Left ventricle myocardium inferior (tissue), 1 donor: Measurements from ENCODE around the gene ISYNA1. TPM values are rescaled to one million over a fixed set of nuclear protein-coding genes. Genes with fewer than 3 reads are reported as not detected.
A peak's percentile ranks its signal among the peaks of the same experiment; 100 is the strongest.
"Not testable (repeated sequence)": the region's sequence is repeated elsewhere in the genome, so short reads cannot be mapped to it uniquely, and the experiment has no call there.

Experiments used
- DNase-seq: peaks from one replicate; pipeline ENCODE4 v3.0.0-alpha.2; 2020
- H3K27ac ChIP-seq: fragments of 200-600 bp; replicated peaks from 2 replicates; pipeline ENCODE4 v1.8.0; 2021
- H3K27me3 ChIP-seq: fragments of 200-600 bp; 2 replicates; pipeline ENCODE4 v1.8.0; 2021; ENCODE audit warnings: low read depth
- H3K36me3 ChIP-seq: fragments of 200-600 bp; 2 replicates; pipeline ENCODE4 v1.8.0; 2021
- H3K4me1 ChIP-seq: fragments of 200-600 bp; 2 replicates; pipeline ENCODE4 v1.8.0; 2021
- H3K4me3 ChIP-seq: fragments of 200-600 bp; 2 replicates; pipeline ENCODE4 v1.8.0; 2021; ENCODE audit warnings: mild to moderate bottlenecking, moderate library complexity
- H3K9me3 ChIP-seq: fragments of 200-600 bp; replicated peaks from 2 replicates; pipeline ENCODE4 v1.8.0; 2021
- CTCF ChIP-seq: fragments of 200-600 bp; IDR thresholded peaks from 2 replicates; pipeline ENCODE4 v1.8.0; 2021; ENCODE audit warnings: antibody characterized with exemption, mild to moderate bottlenecking, borderline replicate concordance
- intact Hi-C: fragments of 100-400 bp; cut with micrococcal nuclease; formaldehyde crosslinking; loops from one replicate; pipeline ENCODE4 v1.11.0; 2022
- total RNA-seq: library from RNA; stranded (reverse); fragmentation: NEBNext Ultra II Directional; extraction: Animal tissue kit (Norgen Biotek cat#: 25700); gene quantifications from one replicate; pipeline ENCODE4 v1.2.1, GENCODE V29; 2021
- donor health status: DM: no; HTN: yes; CAD: no; lungs with severe emphysema.

ISYNA1 gene
- total RNA-seq, 1 donor from 2014 or later: 24.1 TPM

- Histone ChIP-seq H3K27me3 (peaks cover 46% of the 10 kb centered on the region), H3K4me3 (peak overlapping the region; percentile 86), H3K27ac (peak overlapping the region; percentile 99), H3K4me1 (peaks cover 52% of the 10 kb centered on the region), H3K9me3 (no peaks in the 10 kb centered on the region), H3K36me3 (no peaks in the 10 kb centered on the region)
- no peak for TF ChIP-seq CTCF
- peak; percentile 31 for DNase-seq
- intact Hi-C loops: loop anchor here (5.0 kb wide), 1 partner anchor 67 kb away; no protein-coding TSS in a partner anchor
Measured at GRCh38 chr19:18414504-18415177, 23.3 kb downstream of the ISYNA1 start.

- Histone ChIP-seq H3K27me3 (peaks cover 38% of the 10 kb centered on the region), H3K4me1 (peaks cover 38% of the 10 kb centered on the region), H3K36me3 (no peaks in the 10 kb centered on the region), H3K4me3 (no peak overlapping the region), H3K9me3 (no peaks in the 10 kb centered on the region), H3K27ac (no peak overlapping the region)
- no peak for TF ChIP-seq CTCF
- no peak for DNase-seq
- intact Hi-C loops: loop anchor here (5.0 kb wide), 1 partner anchor 65 kb away; no protein-coding TSS in a partner anchor
Measured at GRCh38 chr19:18412610-18413239, 25.2 kb downstream of the ISYNA1 start.

- intact Hi-C loops: no loop called here
- no peak for DNase-seq
- Histone ChIP-seq H3K27me3 (no peaks in the 10 kb centered on the region), H3K27ac (no peak overlapping the region), H3K36me3 (no peaks in the 10 kb centered on the region), H3K9me3 (no peaks in the 10 kb centered on the region), H3K4me1 (peaks cover 3% of the 10 kb centered on the region), H3K4me3 (no peak overlapping the region)
- TF ChIP-seq CTCF: peak; percentile 55
Measured at GRCh38 chr19:18408053-18408476, 29.9 kb downstream of the ISYNA1 start.

GRCh38 chr19:18406749-18407148, 31.2 kb downstream of the ISYNA1 start:
- H3K9me3 ChIP-seq: no peaks in the 10 kb centered on the region
- DNase-seq: no peak
- H3K4me3 ChIP-seq: no peak overlapping the region
- H3K27me3 ChIP-seq: no peaks in the 10 kb centered on the region
- no peak for TF ChIP-seq CTCF
- no peaks in the 10 kb centered on the region for H3K36me3 ChIP-seq
- intact Hi-C loops: no loop called here
- no peak overlapping the region for H3K27ac ChIP-seq
- peaks cover 3% of the 10 kb centered on the region for H3K4me1 ChIP-seq

- DNase-seq, H3K36me3 ChIP-seq: not testable (repeated sequence)
Measured at GRCh38 chr19:18405754-18406153, 32.2 kb downstream of the ISYNA1 start.

GRCh38 chr19:18402455-18403248, 35.3 kb downstream of the ISYNA1 start:
- H3K4me1 ChIP-seq, H3K27me3 ChIP-seq, intact Hi-C loops, H3K4me3 ChIP-seq, H3K9me3 ChIP-seq, H3K36me3 ChIP-seq, DNase-seq: not testable (repeated sequence)
- peak overlapping the region; percentile 8 for H3K27ac ChIP-seq

More at GRCh38 chr19:18405754-18406153, 32.2 kb downstream of the ISYNA1 start:
- H3K4me3 ChIP-seq, H3K9me3 ChIP-seq, H3K27me3 ChIP-seq, H3K4me1 ChIP-seq, intact Hi-C loops, H3K27ac ChIP-seq: not testable (repeated sequence)
